Measurements from ENCODE around the gene COL6A3.
"Not testable (repeated sequence)": the region's sequence is repeated elsewhere in the genome, so short reads cannot be mapped to it uniquely, and the experiment has no call there.

COL6A3 gene

DNA sequence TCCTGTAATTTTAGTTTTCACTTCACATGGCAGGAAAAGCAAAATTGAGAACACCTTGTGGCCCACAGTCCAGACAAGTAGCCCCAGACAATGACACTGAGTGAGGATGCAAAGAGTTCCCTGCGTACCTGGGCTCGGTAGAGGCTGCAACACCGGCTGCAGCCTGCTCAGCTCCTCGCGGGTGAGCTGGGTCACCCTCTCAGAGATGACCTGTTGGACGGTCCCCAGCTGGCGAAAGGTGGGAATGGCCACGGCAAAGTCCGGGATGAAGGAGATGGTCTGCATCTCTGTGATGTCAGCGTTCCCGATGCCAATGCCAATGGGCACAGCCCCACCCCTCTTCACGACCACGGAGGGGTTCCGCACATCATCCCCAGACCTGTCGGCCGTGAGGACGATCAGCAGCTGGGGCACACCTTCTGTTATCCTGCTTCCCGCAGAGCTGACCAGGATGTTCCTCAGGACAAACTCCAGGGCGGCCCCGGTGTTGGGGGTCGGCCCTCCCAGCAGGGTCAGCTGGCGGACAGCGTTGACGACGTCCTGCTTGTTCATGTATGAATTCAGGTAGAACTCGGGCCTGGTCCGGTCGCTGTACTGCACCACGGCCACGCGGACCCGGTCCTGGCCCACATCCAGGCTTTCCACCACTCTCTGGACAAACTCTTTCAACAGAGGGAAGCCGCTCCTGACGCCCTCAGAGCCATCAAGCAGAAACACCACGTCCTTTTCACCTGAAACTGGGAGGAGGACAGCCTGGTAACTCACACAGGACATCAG lies 39.5 kb downstream of the COL6A3 start:
- no peak for DNase-seq

- no peak for DNase-seq
These were observed 42.1 kb downstream of the COL6A3 start for GRCh38 chr2:237371856-237372255.

GRCh38 chr2:237365671-237366070 lies 48.3 kb downstream of the COL6A3 start:
- no peak for DNase-seq

- DNase-seq: no peak
These were observed 49.3 kb downstream of the COL6A3 start for GRCh38 chr2:237364655-237365054.

- DNase-seq: no peak
These were observed 52.6 kb downstream of the COL6A3 start for GRCh38 chr2:237361194-237362004.

- DNase-seq: no peak
These were observed 53.8 kb downstream of the COL6A3 start for GRCh38 chr2:237359894-237360780.

GRCh38 chr2:237359518-237359840 lies 54.5 kb downstream of the COL6A3 start:
- no peak for DNase-seq

DNA sequence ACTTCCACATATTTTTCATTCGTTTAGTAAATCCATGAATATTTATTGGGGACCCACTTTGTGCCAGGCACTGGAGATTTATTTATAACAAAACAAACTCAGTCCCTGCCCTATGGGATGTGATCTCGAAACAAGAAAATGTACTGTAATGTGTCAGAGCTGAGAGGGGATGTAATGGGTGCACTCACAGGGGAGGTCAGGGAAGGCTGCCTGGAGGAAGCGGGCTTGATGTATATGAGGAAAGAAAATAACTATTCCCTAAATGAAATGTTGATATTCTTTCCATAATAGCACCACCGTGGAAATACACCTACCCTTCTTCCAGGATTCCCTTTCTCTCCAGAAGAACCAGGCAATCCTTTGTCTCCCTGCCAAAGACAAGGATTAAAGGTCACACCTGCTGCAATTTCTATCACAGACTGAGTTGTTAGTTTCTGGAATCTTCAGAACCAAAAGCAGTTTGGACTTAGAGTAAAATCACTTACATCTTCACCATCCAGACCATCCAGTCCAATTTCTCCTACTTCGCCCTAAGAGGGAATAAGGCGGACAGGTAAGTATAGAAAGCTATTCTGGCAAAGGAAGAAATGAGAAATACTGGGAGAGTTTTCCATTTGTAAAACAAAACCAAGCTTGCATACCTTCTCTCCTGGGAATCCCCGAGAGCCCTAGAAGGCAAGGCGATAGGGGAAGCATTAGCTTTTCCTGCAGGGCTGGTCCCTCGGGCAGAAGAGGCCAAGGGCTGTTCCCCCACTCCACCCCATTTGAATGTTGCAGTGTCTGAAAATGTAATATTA lies 55.0 kb downstream of the COL6A3 start:
- DNase-seq: no peak

- DNase-seq: no peak
These were observed 58.3 kb downstream of the COL6A3 start for GRCh38 chr2:237355701-237356100.

DNA sequence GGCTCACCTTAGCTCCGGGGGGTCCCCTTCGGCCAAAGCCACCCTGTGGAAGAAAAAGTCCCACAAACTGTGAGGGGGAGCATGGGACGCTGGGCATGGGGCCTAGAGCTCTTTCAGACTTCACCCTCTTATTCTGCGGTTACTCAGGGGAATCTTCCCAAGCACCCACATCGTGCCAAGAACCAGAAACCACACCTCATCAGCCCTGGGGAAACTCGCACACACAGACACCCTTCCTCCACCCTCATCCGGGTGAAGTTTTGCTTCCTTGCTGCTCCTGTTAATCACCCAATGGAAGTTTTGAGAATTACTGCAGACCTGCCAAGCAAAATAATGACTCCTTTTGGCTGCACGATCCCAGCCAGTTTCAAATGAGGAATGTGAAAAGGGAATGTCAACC lies 59.1 kb downstream of the COL6A3 start:
- DNase-seq: no peak

DNA sequence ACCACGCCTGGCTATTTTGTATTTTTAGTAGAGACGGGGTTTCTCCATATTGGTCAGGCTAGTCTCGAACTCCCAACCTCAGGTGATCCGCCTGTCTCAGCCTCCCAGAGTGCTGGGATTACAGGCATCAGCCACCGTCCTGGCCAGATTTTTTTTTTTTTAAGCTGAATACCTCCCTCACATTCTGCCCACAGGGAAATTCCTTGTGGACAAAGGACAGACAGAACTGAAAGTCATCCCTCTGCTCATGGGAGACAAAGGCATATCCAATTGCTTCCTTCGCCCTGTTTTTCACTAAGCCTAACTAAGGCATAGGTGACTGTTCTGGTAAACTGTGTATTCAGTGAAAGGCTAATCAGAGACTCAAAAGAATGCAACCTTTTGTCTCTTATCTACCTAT lies 59.8 kb downstream of the COL6A3 start:
- DNase-seq: not testable (repeated sequence)

DNA sequence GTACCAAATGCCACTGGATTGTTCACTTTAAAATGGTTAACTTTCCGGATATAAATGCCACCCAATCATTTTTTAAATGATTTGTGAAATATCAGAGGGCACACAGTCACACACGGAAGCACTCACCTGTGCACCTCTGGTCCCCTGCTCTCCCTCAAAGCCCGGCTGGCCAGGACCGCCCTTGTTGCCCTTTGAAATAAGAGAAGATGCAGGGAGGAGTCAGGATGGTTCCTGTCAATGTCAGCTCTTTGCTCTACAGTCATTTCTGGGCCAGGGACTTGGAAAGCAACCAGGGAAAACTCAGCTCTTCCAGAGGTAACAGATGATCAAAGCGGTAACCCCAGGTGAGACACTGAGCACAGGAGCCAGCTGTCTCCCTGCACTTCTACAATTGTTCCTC lies 60.7 kb downstream of the COL6A3 start:
- DNase-seq: no peak

DNA sequence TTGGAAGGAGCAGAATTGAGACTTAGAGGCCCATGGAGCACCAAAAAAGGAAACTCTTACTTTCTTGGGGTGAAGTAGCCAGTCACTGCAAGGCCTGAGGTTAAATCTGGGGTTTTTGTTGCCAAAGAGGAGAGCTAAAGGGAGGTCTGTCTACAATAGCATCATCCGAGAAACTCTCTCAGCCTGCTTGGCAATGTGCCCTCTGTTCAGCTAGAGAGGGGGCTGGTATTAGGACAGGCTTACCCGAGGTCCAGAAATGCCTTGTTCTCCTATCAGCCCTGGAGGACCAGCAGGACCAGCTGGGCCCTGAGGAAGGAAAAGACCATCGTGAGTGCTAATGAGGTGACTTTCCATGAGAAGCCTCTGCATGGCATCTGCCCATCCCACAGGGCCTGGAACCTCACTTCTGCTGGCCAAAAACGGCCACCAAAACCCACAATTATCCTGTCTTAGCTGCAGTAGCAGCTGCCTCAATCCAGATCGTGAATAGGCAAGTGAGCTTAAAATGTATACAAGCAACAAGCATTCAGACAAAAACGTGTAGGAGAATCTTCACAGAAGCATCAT lies 61.6 kb downstream of the COL6A3 start:
- DNase-seq: no peak

- DNase-seq: no peak
These were observed 62.2 kb downstream of the COL6A3 start for GRCh38 chr2:237351796-237352195.

DNA sequence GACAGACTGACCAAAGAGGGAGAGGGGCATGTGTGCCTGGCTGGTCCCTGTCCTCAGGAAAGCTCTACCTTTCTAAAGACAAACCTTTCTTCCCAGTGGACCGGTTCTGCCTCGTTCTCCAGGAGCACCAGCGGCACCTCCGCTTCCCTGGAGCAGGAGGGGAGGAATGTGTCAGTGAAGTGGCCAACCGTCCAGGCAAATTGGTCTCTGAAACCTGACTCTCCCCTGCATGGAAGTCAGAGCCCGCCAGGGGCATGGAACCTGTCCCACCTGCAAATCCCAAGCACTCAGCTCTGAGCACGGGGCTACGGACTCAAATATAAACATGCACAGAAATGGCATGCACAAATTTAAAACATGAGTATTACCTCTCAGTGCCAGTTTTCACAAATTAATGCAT lies 62.9 kb downstream of the COL6A3 start:
- no peak for DNase-seq

DNA sequence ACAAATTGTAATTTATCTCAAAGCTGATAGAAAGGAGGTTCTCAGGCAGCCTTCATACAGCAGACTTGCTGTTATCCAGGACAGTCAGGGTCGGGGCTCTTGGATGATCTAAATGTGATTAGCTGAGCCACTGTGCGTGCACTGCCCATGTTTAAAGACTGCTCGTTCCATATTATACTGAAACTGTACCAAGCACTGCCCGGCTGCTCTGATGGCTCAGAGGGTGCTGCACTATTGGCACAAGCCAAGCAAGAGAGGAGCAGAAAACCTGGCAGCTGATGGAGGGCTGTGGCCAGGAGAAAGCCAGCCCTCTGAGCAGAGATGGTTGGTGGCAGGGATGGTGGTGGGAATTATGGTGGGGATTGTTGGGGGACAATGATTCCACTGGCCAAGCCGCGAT lies 63.4 kb downstream of the COL6A3 start:
- DNase-seq: no peak

DNA sequence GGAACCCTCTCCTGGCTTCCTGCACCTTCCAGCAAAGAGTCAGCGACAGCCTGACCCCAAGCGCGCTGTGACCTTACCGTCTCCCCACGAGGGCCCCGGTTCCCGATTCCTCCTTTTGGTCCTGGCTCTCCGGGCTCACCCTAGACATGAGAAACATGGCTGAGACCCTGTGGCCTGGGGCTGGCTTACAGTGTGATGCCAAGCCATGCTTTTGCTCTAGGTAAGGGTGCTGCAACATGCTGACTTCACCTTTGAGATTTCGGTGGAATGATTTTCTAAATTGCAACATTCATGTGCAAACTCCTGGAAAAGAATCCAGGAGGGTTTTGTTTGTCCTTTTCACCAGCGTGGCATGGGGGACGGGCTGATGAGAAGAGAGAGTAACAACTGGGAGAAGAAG lies 63.9 kb downstream of the COL6A3 start:
- no peak for DNase-seq

GRCh38 chr2:237348281-237348865 lies 65.6 kb downstream of the COL6A3 start:
- DNase-seq: no peak

- no peak for DNase-seq
These were observed 67.9 kb downstream of the COL6A3 start for GRCh38 chr2:237345891-237346640.

- DNase-seq: no peak
These were observed 68.6 kb downstream of the COL6A3 start for GRCh38 chr2:237345411-237345810.

GRCh38 chr2:237344942-237345341 lies 69.0 kb downstream of the COL6A3 start:
- no peak for DNase-seq
